Large intestine (tissue), 3 donors: ENCODE data around the gene ABCC9. TPM values are rescaled to one million over a fixed set of nuclear protein-coding genes. Genes with fewer than 3 reads are reported as not detected.
"Not testable (repeated sequence)": the region's sequence is repeated elsewhere in the genome, so short reads cannot be mapped to it uniquely, and the experiment has no call there.

Experiments
- DNase-seq, 2 donors: peaks; one replicate each; pipeline versions ENCODE4 v3.0.0 to v3.0.0-alpha.2; 2013
- H3K27ac ChIP-seq: one replicate; pipeline ENCODE4 v1.5.1; 2013; ENCODE audit warnings: low read length
- H3K27me3 ChIP-seq: 2 replicates; pipeline ENCODE4 v1.6.1; 2013; ENCODE audit warnings: low read length; ENCODE audit not compliant: control insufficient read depth, insufficient read depth
- H3K36me3 ChIP-seq: 2 replicates; pipeline ENCODE4 v1.6.1; 2013; ENCODE audit warnings: low read length; ENCODE audit not compliant: control insufficient read depth, insufficient read depth
- H3K4me1 ChIP-seq: one replicate; pipeline ENCODE4 v1.6.1; 2013; ENCODE audit warnings: low read length; ENCODE audit not compliant: control insufficient read depth, insufficient read depth
- H3K4me3 ChIP-seq: one replicate; pipeline ENCODE4 v1.5.1; 2013; ENCODE audit warnings: low read length
- H3K9me3 ChIP-seq: one replicate; pipeline ENCODE4 v1.6.1; 2013; ENCODE audit warnings: mild to moderate bottlenecking, low read depth, low read length, moderate library complexity; ENCODE audit not compliant: control insufficient read depth
- WGBS: methylation state at CpG from one replicate; pipeline ENCODE4 v1.1.5; 2013; ENCODE audit warnings: low lambda C conversion rate; ENCODE audit not compliant: insufficient coverage; 5-methylcytosine and 5-hydroxymethylcytosine counted together
- polyA plus RNA-seq: library from polyadenylated mRNA; unstranded; fragments of 120-200 nt; gene quantifications from one replicate; pipeline ENCODE4 v1.2.1, GENCODE V29; 2013

ABCC9 gene
- polyA plus RNA-seq, 1 donor = 7.4 TPM

GRCh38 chr12:21819678-21820077 lies 121.5 kb downstream of the ABCC9 start:
- Histone ChIP-seq H3K9me3 (no peaks in the 10 kb centered on the region), H3K4me3 (no peak overlapping the region), H3K4me1 (peaks cover 11% of the 10 kb centered on the region), H3K27me3 (no peaks in the 10 kb centered on the region), H3K27ac (no peak overlapping the region), H3K36me3 (no peaks in the 10 kb centered on the region)
- no peak for DNase-seq

GRCh38 chr12:21819236-21819635 lies 122.0 kb downstream of the ABCC9 start:
- no peak for DNase-seq
- Histone ChIP-seq H3K9me3 (no peaks in the 10 kb centered on the region), H3K36me3 (no peaks in the 10 kb centered on the region), H3K4me1 (peaks cover 11% of the 10 kb centered on the region), H3K4me3 (no peak overlapping the region), H3K27ac (no peak overlapping the region), H3K27me3 (no peaks in the 10 kb centered on the region)
- WGBS = no CpG with 5 or more reads among the region's 2 CpGs

GRCh38 chr12:21818627-21819026 lies 122.6 kb downstream of the ABCC9 start:
- Histone ChIP-seq H3K4me1 (peaks cover 11% of the 10 kb centered on the region), H3K36me3 (no peaks in the 10 kb centered on the region), H3K4me3 (no peak overlapping the region), H3K27ac (no peak overlapping the region), H3K9me3 (no peaks in the 10 kb centered on the region), H3K27me3 (no peaks in the 10 kb centered on the region)
- no CpG with 5 or more reads among the region's 2 CpGs for WGBS
- DNase-seq = no peak

GRCh38 chr12:21815306-21816062 lies 125.7 kb downstream of the ABCC9 start:
- H3K4me3 ChIP-seq = no peak overlapping the region
- no peaks in the 10 kb centered on the region for H3K36me3 ChIP-seq
- H3K9me3 ChIP-seq = no peaks in the 10 kb centered on the region
- peaks cover under 1% of the 10 kb centered on the region for H3K4me1 ChIP-seq
- H3K27me3 ChIP-seq = no peaks in the 10 kb centered on the region
- WGBS = no CpG with 5 or more reads among the region's 1 CpG
- no peak for DNase-seq
- H3K27ac ChIP-seq = no peak overlapping the region

- DNase-seq = no peak
- H3K27me3 ChIP-seq = no peaks in the 10 kb centered on the region
- no peak overlapping the region for H3K4me3 ChIP-seq
- no CpG with 5 or more reads among the region's 3 CpGs for WGBS
- H3K4me1 ChIP-seq = no peaks in the 10 kb centered on the region
- H3K9me3 ChIP-seq = no peaks in the 10 kb centered on the region
- no peaks in the 10 kb centered on the region for H3K36me3 ChIP-seq
- H3K27ac ChIP-seq = no peak overlapping the region
Measured at GRCh38 chr12:21814814-21815213, 126.4 kb downstream of the ABCC9 start.

GRCh38 chr12:21814327-21814726 lies 126.9 kb downstream of the ABCC9 start:
- Histone ChIP-seq H3K36me3 (no peaks in the 10 kb centered on the region), H3K9me3 (no peaks in the 10 kb centered on the region), H3K4me3 (no peak overlapping the region), H3K27ac (no peak overlapping the region), H3K4me1 (no peaks in the 10 kb centered on the region), H3K27me3 (no peaks in the 10 kb centered on the region)
- no peak for DNase-seq
- 60% methylated on average over 1 of the region's 2 CpGs for WGBS

GRCh38 chr12:21813751-21814150 lies 127.5 kb downstream of the ABCC9 start:
- no CpG with 5 or more reads among the region's 3 CpGs for WGBS
- H3K27me3 ChIP-seq = no peaks in the 10 kb centered on the region
- no peak for DNase-seq
- H3K27ac ChIP-seq = no peak overlapping the region
- H3K4me1 ChIP-seq = no peaks in the 10 kb centered on the region
- H3K9me3 ChIP-seq = no peaks in the 10 kb centered on the region
- H3K36me3 ChIP-seq = no peaks in the 10 kb centered on the region
- H3K4me3 ChIP-seq = no peak overlapping the region

- H3K27ac ChIP-seq = no peak overlapping the region
- H3K4me1 ChIP-seq = no peaks in the 10 kb centered on the region
- no peaks in the 10 kb centered on the region for H3K9me3 ChIP-seq
- H3K4me3 ChIP-seq = no peak overlapping the region
- no peak for DNase-seq
- no peaks in the 10 kb centered on the region for H3K36me3 ChIP-seq
- no peaks in the 10 kb centered on the region for H3K27me3 ChIP-seq
Measured at GRCh38 chr12:21813125-21813524, 128.1 kb downstream of the ABCC9 start.

GRCh38 chr12:21812340-21812739 lies 128.9 kb downstream of the ABCC9 start:
- not testable (repeated sequence) for H3K27me3 ChIP-seq, H3K4me3 ChIP-seq, H3K9me3 ChIP-seq, H3K36me3 ChIP-seq, H3K27ac ChIP-seq, H3K4me1 ChIP-seq, DNase-seq
- no CpG with 5 or more reads among the region's 2 CpGs for WGBS

- Histone ChIP-seq H3K4me1 (no peaks in the 10 kb centered on the region), H3K4me3 (no peak overlapping the region), H3K27ac (no peak overlapping the region), H3K27me3 (no peaks in the 10 kb centered on the region), H3K9me3 (no peaks in the 10 kb centered on the region), H3K36me3 (no peaks in the 10 kb centered on the region)
- no peak for DNase-seq
Measured at GRCh38 chr12:21809100-21809499, 132.1 kb downstream of the ABCC9 start.

- Histone ChIP-seq H3K4me1 (peaks cover 6% of the 10 kb centered on the region), H3K27me3 (no peaks in the 10 kb centered on the region), H3K9me3 (no peaks in the 10 kb centered on the region), H3K4me3 (no peak overlapping the region), H3K36me3 (no peaks in the 10 kb centered on the region), H3K27ac (no peak overlapping the region)
- DNase-seq = no peak
Measured at GRCh38 chr12:21806255-21806654, 135.0 kb downstream of the ABCC9 start.
